Measurements from ENCODE around the gene LPCAT4.

Gene LPCAT4

GRCh38 chr15:34336991-34337556 lies 29.9 kb downstream of the LPCAT4 start:
- no peak for DNase-seq (ENCODE audit: low read depth)

- no peak for DNase-seq (ENCODE audit: low read depth)
These were observed 30.6 kb downstream of the LPCAT4 start for GRCh38 chr15:34336231-34336990.

GRCh38 chr15:34335176-34336032 lies 31.6 kb downstream of the LPCAT4 start:
- DNase-seq (ENCODE audit: low read depth) = no peak

GRCh38 chr15:34334672-34335071 lies 32.3 kb downstream of the LPCAT4 start:
- no peak for DNase-seq (ENCODE audit: low read depth)

GRCh38 chr15:34332553-34333120 lies 34.4 kb downstream of the LPCAT4 start:
- no peak for DNase-seq (ENCODE audit: low read depth)

GRCh38 chr15:34331809-34332208 lies 35.2 kb downstream of the LPCAT4 start:
- no peak for DNase-seq (ENCODE audit: low read depth)

- no peak for DNase-seq (ENCODE audit: low read depth)
These were observed 36.7 kb downstream of the LPCAT4 start for GRCh38 chr15:34330279-34330678.

- no peak for DNase-seq (ENCODE audit: low read depth)
These were observed 38.0 kb downstream of the LPCAT4 start for GRCh38 chr15:34329006-34329405.

- no peak for DNase-seq (ENCODE audit: low read depth)
These were observed 39.1 kb downstream of the LPCAT4 start for GRCh38 chr15:34327906-34328305.

- no peak for DNase-seq (ENCODE audit: low read depth)
These were observed 41.6 kb downstream of the LPCAT4 start for GRCh38 chr15:34325368-34325767.

GRCh38 chr15:34324933-34325332 lies 42.1 kb downstream of the LPCAT4 start:
- DNase-seq (ENCODE audit: low read depth) = no peak

- no peak for DNase-seq (ENCODE audit: low read depth)
These were observed 43.8 kb downstream of the LPCAT4 start for GRCh38 chr15:34323217-34323616.

GRCh38 chr15:34318277-34319079 lies 48.5 kb downstream of the LPCAT4 start:
- DNase-seq (ENCODE audit: low read depth) = no peak

GRCh38 chr15:34314491-34315490 lies 52.2 kb downstream of the LPCAT4 start:
- DNase-seq (ENCODE audit: low read depth) = no peak

- no peak for DNase-seq (ENCODE audit: low read depth)
These were observed 55.4 kb downstream of the LPCAT4 start for GRCh38 chr15:34311563-34311962.
